Neutrophil (primary cell): ENCODE measurements around the gene JAGN1.
"Not testable (repeated sequence)": the region's sequence is repeated elsewhere in the genome, so short reads cannot be mapped to it uniquely, and the experiment has no call there.

Source experiments
- H3K27ac ChIP-seq: fragments of 200-600 bp; sonication (generic); 2 replicates; pipeline ENCODE4 v1.5.1; 2016; ENCODE audit warnings: mild to moderate bottlenecking, moderate library complexity
- H3K27me3 ChIP-seq: fragments of 200-600 bp; sonication (generic); 2 replicates; pipeline ENCODE4 v1.6.0; 2016; ENCODE audit warnings: mild to moderate bottlenecking
- H3K36me3 ChIP-seq: fragments of 200-600 bp; sonication (generic); 2 replicates; pipeline ENCODE4 v1.5.1; 2017
- H3K4me1 ChIP-seq, 2 experiments: fragments of 200-600 bp in 1 of 2; sonication (generic) in 1 of 2; 1 replicate in 1 of 2; 2 replicates in 1 of 2; pipeline versions ENCODE4 v1.5.1 to v1.6.1; 2013 to 2016; ENCODE audit warnings: low read depth in 1 of 2, low read length in 1 of 2, mild to moderate bottlenecking in 1 of 2, moderate library complexity in 1 of 2; ENCODE audit not compliant: control insufficient read depth in 1 of 2, insufficient read depth in 1 of 2
- H3K4me3 ChIP-seq, 2 experiments: fragments of 200-600 bp in 1 of 2; sonication (generic) in 1 of 2; 1 replicate in 1 of 2; 2 replicates in 1 of 2; pipeline ENCODE4 v1.5.1; 2013 to 2016; ENCODE audit warnings: low read depth in 1 of 2, low read length in 1 of 2, mild to moderate bottlenecking in 1 of 2, moderate library complexity in 1 of 2
- H3K9me3 ChIP-seq: fragments of 200-600 bp; sonication (generic); 2 replicates; pipeline ENCODE4 v1.5.1; 2016
- CTCF ChIP-seq: fragments of 200-600 bp; sonication (generic); IDR thresholded peaks from 2 replicates; pipeline ENCODE4 v1.5.1; 2016; ENCODE audit warnings: antibody characterized with exemption

The JAGN1 gene

DNA sequence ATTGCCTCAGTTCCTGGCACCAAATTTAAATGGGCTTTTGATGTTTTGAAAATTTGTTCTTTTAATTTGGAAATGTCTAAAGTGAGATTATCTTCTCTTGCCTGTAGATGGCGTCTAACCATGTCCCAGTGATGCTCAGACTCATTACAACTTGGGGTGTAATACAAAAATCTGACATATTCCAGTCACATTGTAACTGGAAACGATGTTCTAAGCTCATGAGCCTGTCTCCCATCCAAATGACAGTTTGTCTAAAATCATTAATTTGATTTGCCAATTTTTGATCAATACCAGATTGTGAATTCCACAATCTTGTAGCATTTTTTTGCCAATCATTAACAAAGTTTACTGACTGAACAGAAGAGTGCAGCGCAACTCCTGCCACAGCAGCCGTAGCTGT, 41.5 kb upstream of the JAGN1 start:
- not testable (repeated sequence) for H3K4me3 ChIP-seq, H3K4me1 ChIP-seq, H3K27ac ChIP-seq, H3K9me3 ChIP-seq, H3K27me3 ChIP-seq, H3K36me3 ChIP-seq
- peak; percentile 26 for TF ChIP-seq CTCF

- H3K4me3 ChIP-seq, H3K4me1 ChIP-seq, H3K36me3 ChIP-seq, H3K9me3 ChIP-seq, H3K27ac ChIP-seq, H3K27me3 ChIP-seq: not testable (repeated sequence)
Measured at GRCh38 chr3:9851383-9851782, 39.0 kb upstream of the JAGN1 start.

GRCh38 chr3:9851926-9852325, 38.5 kb upstream of the JAGN1 start:
- not testable (repeated sequence) for H3K27ac ChIP-seq, H3K36me3 ChIP-seq, H3K4me1 ChIP-seq, H3K9me3 ChIP-seq, H3K27me3 ChIP-seq, H3K4me3 ChIP-seq

GRCh38 chr3:9852528-9852927, 37.9 kb upstream of the JAGN1 start:
- no peak overlapping the region for H3K27ac ChIP-seq
- H3K4me1 ChIP-seq, result no peaks in the 10 kb centered on the region
- H3K27me3 ChIP-seq, result no peaks in the 10 kb centered on the region
- H3K36me3 ChIP-seq, result no peaks in the 10 kb centered on the region
- TF ChIP-seq CTCF, result no peak
- H3K9me3 ChIP-seq, result no peaks in the 10 kb centered on the region
- no peak overlapping the region for H3K4me3 ChIP-seq

DNA sequence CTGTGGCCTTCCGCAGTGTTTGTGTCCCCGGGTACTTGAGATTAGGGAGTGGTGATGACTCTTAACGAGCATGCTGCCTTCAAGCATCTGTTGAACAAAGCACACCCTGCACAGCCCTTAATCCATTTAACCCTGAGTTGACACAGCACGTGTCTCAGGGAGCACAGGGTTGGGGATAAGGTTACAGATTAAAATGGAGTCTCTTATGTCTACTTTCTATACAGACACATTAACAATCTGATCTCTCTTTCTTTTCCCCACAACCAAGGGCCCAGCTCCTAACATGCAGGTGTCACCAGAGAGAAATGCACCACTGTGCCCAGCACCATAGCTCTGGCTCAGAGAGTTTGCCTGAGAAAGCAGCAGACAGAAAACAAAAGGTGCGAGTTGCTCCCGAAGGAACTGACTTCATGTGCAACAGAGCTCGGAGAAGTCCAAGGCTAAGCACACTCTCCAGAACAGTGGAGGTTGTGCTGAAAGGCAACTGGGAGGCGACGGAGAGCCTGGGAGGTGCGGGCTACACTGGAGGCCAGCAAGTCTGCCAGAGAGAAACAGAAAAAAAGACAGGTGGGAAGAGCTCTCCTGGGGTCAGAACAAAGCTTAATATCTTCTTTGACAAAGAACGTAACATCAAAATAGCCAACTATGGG, 36.0 kb upstream of the JAGN1 start:
- not testable (repeated sequence) for H3K9me3 ChIP-seq, H3K27me3 ChIP-seq, H3K4me3 ChIP-seq, H3K36me3 ChIP-seq, H3K27ac ChIP-seq, H3K4me1 ChIP-seq

- H3K4me3 ChIP-seq, result no peak overlapping the region
- H3K27me3 ChIP-seq, result no peaks in the 10 kb centered on the region
- H3K9me3 ChIP-seq, result no peaks in the 10 kb centered on the region
- H3K36me3 ChIP-seq, result no peaks in the 10 kb centered on the region
- no peak for TF ChIP-seq CTCF
- no peak overlapping the region for H3K27ac ChIP-seq
- no peaks in the 10 kb centered on the region for H3K4me1 ChIP-seq
Measured at GRCh38 chr3:9855594-9855993, 34.8 kb upstream of the JAGN1 start.

GRCh38 chr3:9859530-9860025, 30.8 kb upstream of the JAGN1 start:
- Histone ChIP-seq H3K27ac (no peak overlapping the region), H3K4me1 (peaks cover 16 to 19% of the 10 kb centered on the region in 2 experiments), H3K9me3 (no peaks in the 10 kb centered on the region), H3K4me3 (no peak overlapping the region), H3K36me3 (no peaks in the 10 kb centered on the region), H3K27me3 (no peaks in the 10 kb centered on the region)
- no peak for TF ChIP-seq CTCF
